Prostate gland (tissue), 2 donors: Measurements from ENCODE around the gene RPL26. TPM values are rescaled to one million over a fixed set of nuclear protein-coding genes. Genes with fewer than 3 reads are reported as not detected.

Source experiments
- DNase-seq: peaks from one replicate; pipeline ENCODE4 v3.0.0-alpha.2; 2019; ENCODE audit warnings: low spot score
- H3K27ac ChIP-seq, 2 donors: fragments of 200-600 bp; sonication (generic); 2 replicates each; pipeline ENCODE4 v1.5.1; 2017 to 2019
- H3K27me3 ChIP-seq: fragments of 200-600 bp; sonication (generic); replicated peaks from 2 replicates; pipeline ENCODE4 v1.5.1; 2019; ENCODE audit not compliant: insufficient read depth
- H3K36me3 ChIP-seq, 2 donors: fragments of 200-600 bp; sonication (generic); 1 replicate in 1 of 2; 2 replicates in 1 of 2; pipeline versions ENCODE4 v1.5.1 to v1.8.1; 2017 to 2019
- H3K4me1 ChIP-seq: fragments of 200-600 bp; sonication (generic); replicated peaks from 2 replicates; pipeline ENCODE4 v1.5.1; 2019
- H3K4me3 ChIP-seq, 2 donors: fragments of 200-600 bp; sonication (generic); 2 replicates each; pipeline ENCODE4 v1.5.1; 2017 to 2019
- H3K9me3 ChIP-seq: fragments of 200-600 bp; sonication (generic); 2 replicates; pipeline ENCODE4 v1.5.1; 2017
- POLR2A ChIP-seq: fragments of 450-650 bp; IDR thresholded peaks from one replicate; pipeline ENCODE4 v1.6.1; 2016; ENCODE audit warnings: antibody characterized with exemption, mild to moderate bottlenecking
- POLR2AphosphoS5 ChIP-seq: sonication (generic); formaldehyde crosslinking; IDR thresholded peaks from one replicate; pipeline ENCODE4 v1.6.1; 2017; ENCODE audit warnings: antibody characterized with exemption
- WGBS: methylation state at CpG from one replicate; pipeline ENCODE4 v1.1.5; 2018; 5-methylcytosine and 5-hydroxymethylcytosine counted together
- intact Hi-C: fragments of 100-400 bp; cut with DNase I; formaldehyde crosslinking; loops from one replicate; pipeline ENCODE4 v1.14.2; 2022
- total RNA-seq, 2 donors: library from RNA; depleted of rRNA; stranded (reverse); fragments of >200 nt; gene quantifications; one replicate each; pipeline ENCODE4 v1.1.0, GENCODE V29; 2016
- TF ChIP-seq, protein P1 (sequence below), 4 experiments: fragments of 200-600 bp in 2 of 4; fragments of 450-650 bp in 2 of 4; sonication (generic) in 2 of 4; IDR thresholded peaks; 1 replicate in 3 of 4; 2 replicates in 1 of 4; pipeline ENCODE4 v1.5.1; 2016 to 2019; ENCODE audit warnings: antibody characterized with exemption in 4 of 4, mild to moderate bottlenecking in 2 of 4, moderate library complexity in 2 of 4

The RPL26 gene
- total RNA-seq, 2 donors from 2014 or later: 1,762 to 3,819 TPM

- H3K36me3 ChIP-seq: no peaks in the 10 kb centered on the region
- no peak overlapping the region for H3K4me3 ChIP-seq
- intact Hi-C loops: no loop called here
- no peaks in the 10 kb centered on the region for H3K27me3 ChIP-seq
- no peaks in the 10 kb centered on the region for H3K4me1 ChIP-seq
- no peak for DNase-seq
- H3K27ac ChIP-seq: no peak overlapping the region
- WGBS: 90% methylated on average over 2 of the region's 2 CpGs
- TF ChIP-seq, protein P1, sequence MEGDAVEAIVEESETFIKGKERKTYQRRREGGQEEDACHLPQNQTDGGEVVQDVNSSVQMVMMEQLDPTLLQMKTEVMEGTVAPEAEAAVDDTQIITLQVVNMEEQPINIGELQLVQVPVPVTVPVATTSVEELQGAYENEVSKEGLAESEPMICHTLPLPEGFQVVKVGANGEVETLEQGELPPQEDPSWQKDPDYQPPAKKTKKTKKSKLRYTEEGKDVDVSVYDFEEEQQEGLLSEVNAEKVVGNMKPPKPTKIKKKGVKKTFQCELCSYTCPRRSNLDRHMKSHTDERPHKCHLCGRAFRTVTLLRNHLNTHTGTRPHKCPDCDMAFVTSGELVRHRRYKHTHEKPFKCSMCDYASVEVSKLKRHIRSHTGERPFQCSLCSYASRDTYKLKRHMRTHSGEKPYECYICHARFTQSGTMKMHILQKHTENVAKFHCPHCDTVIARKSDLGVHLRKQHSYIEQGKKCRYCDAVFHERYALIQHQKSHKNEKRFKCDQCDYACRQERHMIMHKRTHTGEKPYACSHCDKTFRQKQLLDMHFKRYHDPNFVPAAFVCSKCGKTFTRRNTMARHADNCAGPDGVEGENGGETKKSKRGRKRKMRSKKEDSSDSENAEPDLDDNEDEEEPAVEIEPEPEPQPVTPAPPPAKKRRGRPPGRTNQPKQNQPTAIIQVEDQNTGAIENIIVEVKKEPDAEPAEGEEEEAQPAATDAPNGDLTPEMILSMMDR (IDR thresholded peaks at IDR 0.05): no peak
- no peak for TF ChIP-seq POLR2AphosphoS5
- TF ChIP-seq POLR2A: no peak
- H3K9me3 ChIP-seq: no peaks in the 10 kb centered on the region
These were observed 16.8 kb downstream of the RPL26 start for GRCh38 chr17:8366231-8366630.

- no peak overlapping the region for H3K4me3 ChIP-seq
- 89% methylated on average over 1 of the region's 1 CpG for WGBS
- no peak overlapping the region for H3K27ac ChIP-seq
- no peak for DNase-seq
- H3K36me3 ChIP-seq: no peaks in the 10 kb centered on the region
- no peaks in the 10 kb centered on the region for H3K9me3 ChIP-seq
- no peaks in the 10 kb centered on the region for H3K27me3 ChIP-seq
- no peaks in the 10 kb centered on the region for H3K4me1 ChIP-seq
- TF ChIP-seq POLR2AphosphoS5 (no peak), POLR2A (no peak)
- TF ChIP-seq, protein P1 (IDR thresholded peaks at IDR 0.05): no peak
- intact Hi-C loops: no loop called here
These were observed 17.9 kb downstream of the RPL26 start for GRCh38 chr17:8365143-8365542.

- H3K9me3 ChIP-seq: no peaks in the 10 kb centered on the region
- H3K4me1 ChIP-seq: no peaks in the 10 kb centered on the region
- H3K4me3 ChIP-seq: no peak overlapping the region
- H3K27ac ChIP-seq: no peak overlapping the region
- intact Hi-C loops: no loop called here
- WGBS: 95% methylated on average over 4 of the region's 4 CpGs
- no peak for DNase-seq
- TF ChIP-seq, protein P1 (IDR thresholded peaks at IDR 0.05): no peak
- TF ChIP-seq POLR2AphosphoS5 (no peak), POLR2A (no peak)
- H3K36me3 ChIP-seq: no peaks in the 10 kb centered on the region
- H3K27me3 ChIP-seq: no peaks in the 10 kb centered on the region
These were observed 20.2 kb downstream of the RPL26 start for GRCh38 chr17:8362651-8363332.

DNA sequence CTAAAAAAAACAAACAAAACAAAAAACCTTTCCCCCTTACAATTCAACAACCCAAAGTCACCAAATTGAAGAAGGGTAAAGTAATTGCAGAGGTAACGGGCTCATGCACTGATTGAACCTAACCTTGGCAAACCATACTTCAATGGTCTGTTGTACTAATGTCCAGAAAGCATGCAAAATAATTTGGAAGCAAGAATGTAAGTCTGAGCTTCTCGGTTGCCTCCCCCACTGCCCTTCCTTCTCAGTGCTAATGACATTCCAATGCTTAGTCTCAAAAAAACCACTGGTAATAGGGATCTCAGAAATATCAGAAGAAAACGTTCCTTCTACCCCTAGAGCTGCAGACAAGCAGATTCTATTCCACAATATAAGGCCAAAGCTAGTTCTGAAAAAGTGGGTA, 22.2 kb downstream of the RPL26 start:
- no peak overlapping the region for H3K4me3 ChIP-seq
- H3K27ac ChIP-seq: no peak overlapping the region
- no peaks in the 10 kb centered on the region for H3K4me1 ChIP-seq
- WGBS: 34% methylated on average over 3 of the region's 3 CpGs
- no peaks in the 10 kb centered on the region for H3K27me3 ChIP-seq
- TF ChIP-seq POLR2AphosphoS5 (no peak), POLR2A (no peak)
- TF ChIP-seq, protein P1 (IDR thresholded peaks at IDR 0.05): no peak
- H3K9me3 ChIP-seq: no peaks in the 10 kb centered on the region
- H3K36me3 ChIP-seq: no peaks in the 10 kb centered on the region
- intact Hi-C loops: no loop called here
- DNase-seq: no peak

DNA sequence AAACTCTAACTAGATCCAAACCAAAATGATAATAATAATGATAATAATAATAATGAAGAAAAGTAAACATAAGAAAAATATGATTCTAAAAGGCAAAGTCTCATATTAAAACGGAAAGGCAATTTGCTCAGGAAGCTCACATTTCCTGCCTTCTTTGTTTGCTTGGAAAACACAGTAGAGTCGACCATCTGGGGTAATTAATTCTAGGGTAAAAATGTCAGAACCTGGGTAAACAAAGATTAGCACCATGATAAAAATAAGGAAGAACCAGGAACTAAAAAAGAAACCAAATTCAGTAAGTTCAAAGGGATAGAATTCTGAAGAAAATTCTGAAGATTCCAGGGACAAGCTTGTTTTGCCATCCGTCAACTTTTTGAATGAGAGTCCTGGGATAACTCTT, 22.7 kb downstream of the RPL26 start:
- H3K4me1 ChIP-seq: no peaks in the 10 kb centered on the region
- no peak overlapping the region for H3K27ac ChIP-seq
- H3K36me3 ChIP-seq: no peaks in the 10 kb centered on the region
- DNase-seq: no peak
- no peaks in the 10 kb centered on the region for H3K27me3 ChIP-seq
- TF ChIP-seq POLR2AphosphoS5: no peak
- TF ChIP-seq, protein P1 (IDR thresholded peaks at IDR 0.05): no peak
- TF ChIP-seq POLR2A: no peak
- H3K9me3 ChIP-seq: no peaks in the 10 kb centered on the region
- H3K4me3 ChIP-seq: no peak overlapping the region
- WGBS: 25% methylated on average over 3 of the region's 3 CpGs
- intact Hi-C loops: no loop called here
